GM12878 (cell line): ENCODE results near the gene ZFAND2B. TPM values are rescaled to one million over a fixed set of nuclear protein-coding genes. Genes with fewer than 3 reads are reported as not detected.

Experiments
- ATAC-seq: fragments of 200-7000 bp; cut with Tn5 transposase; 3 replicates; pipeline ENCODE4 v1.9.1; 2020; ENCODE audit warnings: mild to moderate bottlenecking, moderate library complexity
- BruUV-seq: library from RNA; stranded (reverse); fragments of 400-500 nt; replicated peaks from 2 replicates; lab custom pipeline; 2021; lab: Mats Ljungman, UMichigan
- CTCF ChIA-PET: fragments of 300-600 bp; sonication (Branson Sonifier 250); formaldehyde crosslinking; extraction: SDS; loops from one replicate; lab custom pipeline; 2021; ENCODE audit warnings: inconsistent platforms; lab: Yijun Ruan, JAX
- POLR2A ChIA-PET: fragments of 350-600 bp; formaldehyde crosslinking; extraction: SDS; loops from one replicate; lab custom pipeline; 2021; ENCODE audit warnings: inconsistent platforms; lab: Charles Lee
- RAD21 ChIA-PET: fragments of 300-600 bp; sonication (Branson Sonifier 250); formaldehyde crosslinking; loops from one replicate; lab custom pipeline; 2023; ENCODE audit warnings: antibody characterized with exemption; ENCODE audit not compliant: unreplicated experiment; lab: Charles Lee
- SMC1A ChIA-PET: fragments of 300-600 bp; sonication (Branson Sonifier 250); formaldehyde crosslinking; loops from one replicate; lab custom pipeline; 2023; ENCODE audit not compliant: unreplicated experiment, uncharacterized antibody; lab: Charles Lee
- DNase-seq: peaks from one replicate; pipeline ENCODE4 v3.0.0-alpha.2; 2011; ENCODE audit warnings: low read depth, low spot score
- FAIRE-seq: peaks from 3 replicates; lab custom pipeline; 2011; peaks lifted over from hg19 to GRCh38; lab: Jason Lieb, UNC
- H2AFZ ChIP-seq: 2 replicates; pipeline ENCODE4 v1.6.0; 2011; ENCODE audit warnings: low read depth, low read length, control low read depth; ENCODE audit not compliant: control insufficient read depth
- H3K27ac ChIP-seq: 2 replicates; pipeline ENCODE4 v1.5.1; 2011; ENCODE audit warnings: control low read depth; ENCODE audit not compliant: control insufficient read depth, insufficient read depth
- H3K27me3 ChIP-seq, 2 experiments: replicated peaks in 1 of 2; 2 replicates each; pipeline versions ENCODE4 v1.6.0 to v1.6.1; 2011; ENCODE audit warnings: low read length in 1 of 2; ENCODE audit not compliant: control insufficient read depth in 2 of 2, insufficient read depth in 2 of 2
- H3K36me3 ChIP-seq, 2 experiments: 2 replicates each; pipeline ENCODE4 v1.5.1; 2011; ENCODE audit warnings: low read length in 1 of 2; ENCODE audit not compliant: control insufficient read depth in 2 of 2, insufficient read depth in 2 of 2
- H3K4me1 ChIP-seq: 2 replicates; pipeline ENCODE4 v1.6.1; 2011; ENCODE audit warnings: mild to moderate bottlenecking, low read length, moderate library complexity, mixed read lengths; ENCODE audit not compliant: control insufficient read depth, insufficient read depth
- H3K4me2 ChIP-seq: 2 replicates; pipeline ENCODE4 v1.6.0; 2011; ENCODE audit warnings: control low read depth; ENCODE audit not compliant: control insufficient read depth, insufficient read depth
- H3K4me3 ChIP-seq: fragments of 200-600 bp; sonication (generic); 2 replicates; pipeline ENCODE4 v1.5.1; 2016
- H3K79me2 ChIP-seq: 2 replicates; pipeline ENCODE4 v1.6.0; 2011; ENCODE audit warnings: low read length; ENCODE audit not compliant: control insufficient read depth, insufficient read depth
- H3K9ac ChIP-seq: 2 replicates; pipeline ENCODE4 v1.8.0; 2011; ENCODE audit warnings: low read length, control low read depth, mixed read lengths; ENCODE audit not compliant: control insufficient read depth, insufficient read depth
- H3K9me3 ChIP-seq: replicated peaks from 3 replicates; pipeline ENCODE4 v1.5.1; 2011; ENCODE audit warnings: mild to moderate bottlenecking, low read length; ENCODE audit not compliant: control insufficient read depth, insufficient read depth
- H4K20me1 ChIP-seq: 2 replicates; pipeline ENCODE4 v1.6.0; 2011; ENCODE audit not compliant: control insufficient read depth, insufficient read depth
- BCLAF1 ChIP-seq: fragments of 450-650 bp; IDR thresholded peaks from 2 replicates; pipeline ENCODE4 v1.6.1; 2017; ENCODE audit warnings: antibody characterized with exemption, mild to moderate bottlenecking, moderate library complexity
- CEBPZ ChIP-seq: fragments of 150-350 bp; IDR thresholded peaks from 2 replicates; pipeline ENCODE4 v1.6.1; 2016; ENCODE audit warnings: low read depth, low read length
- E2F4 ChIP-seq: IDR thresholded peaks from 2 replicates; pipeline ENCODE4 v1.6.1; 2012; ENCODE audit warnings: low read depth, low read length, improper control_type of control experiment
- ETV6 ChIP-seq, 2 experiments: fragments of 450-650 bp in 1 of 2; IDR thresholded peaks in 1 of 2; conservative IDR thresholded peaks in 1 of 2; 2 replicates each; pipeline ENCODE4 v1.6.1; 2014; ENCODE audit warnings: antibody characterized with exemption in 1 of 2, borderline replicate concordance in 1 of 2, low read depth in 1 of 2, mild to moderate bottlenecking in 1 of 2, moderate library complexity in 1 of 2
- GABPA ChIP-seq: IDR thresholded peaks from 2 replicates; pipeline ENCODE4 v1.6.1; 2014; ENCODE audit warnings: antibody characterized with exemption, low read depth, mild to moderate bottlenecking, inconsistent platforms
- GATAD2B ChIP-seq: fragments of 450-650 bp; conservative IDR thresholded peaks from 2 replicates; pipeline ENCODE4 v1.6.1; 2017; ENCODE audit warnings: low read depth, mild to moderate bottlenecking, moderate library complexity
- MEF2A ChIP-seq: IDR thresholded peaks from 2 replicates; pipeline ENCODE4 v1.6.1; 2011; ENCODE audit warnings: low read depth, mild to moderate bottlenecking, low read length, moderate library complexity; ENCODE audit not compliant: insufficient read depth
- MTA2 ChIP-seq: fragments of 450-650 bp; IDR thresholded peaks from 2 replicates; pipeline ENCODE4 v1.6.1; 2016; ENCODE audit warnings: low read depth, mild to moderate bottlenecking, moderate library complexity
- NFIC ChIP-seq: IDR thresholded peaks from 2 replicates; pipeline ENCODE4 v1.6.1; 2012; ENCODE audit warnings: low read depth, mild to moderate bottlenecking, inconsistent platforms, low read length, moderate library complexity
- NFYB ChIP-seq: IDR thresholded peaks from 2 replicates; pipeline ENCODE4 v1.6.1; 2011; ENCODE audit warnings: low read depth, mild to moderate bottlenecking, low read length, improper control_type of control experiment, moderate library complexity; ENCODE audit not compliant: insufficient read depth
- NR2C2 ChIP-seq: IDR thresholded peaks from 2 replicates; pipeline ENCODE4 v1.6.1; 2011; ENCODE audit warnings: borderline replicate concordance, low read depth; ENCODE audit not compliant: control insufficient read depth, insufficient read length
- SMARCA5 ChIP-seq: fragments of 450-650 bp; IDR thresholded peaks from 2 replicates; pipeline ENCODE4 v1.6.1; 2017; ENCODE audit warnings: mild to moderate bottlenecking
- ZNF217 ChIP-seq: fragments of 450-650 bp; IDR thresholded peaks from 2 replicates; pipeline ENCODE4 v1.6.1; 2017; ENCODE audit warnings: antibody characterized with exemption, mild to moderate bottlenecking
- WGBS: methylation state at CpG from one replicate; pipeline ENCODE4 v1.1.6; 2016; ENCODE audit warnings: low lambda C conversion rate; ENCODE audit not compliant: insufficient replicate concordance, insufficient coverage; ENCODE audit errors: missing lambda C conversion rate; 5-methylcytosine and 5-hydroxymethylcytosine counted together
- in situ Hi-C: fragments of 300-500 bp; cut with MboI; formaldehyde crosslinking; loops from 9 replicates; pipeline ENCODE4 v1.14.3; 2018; ENCODE audit warnings: mixed read lengths
- intact Hi-C: fragments of 100-400 bp; cut with micrococcal nuclease; formaldehyde crosslinking; loops from one replicate; pipeline ENCODE4 v1.14.2; 2022; ENCODE audit not compliant: unreplicated experiment
- polyA plus RNA-seq, 11 experiments: library from polyadenylated mRNA; depleted of rRNA in 4 of 11; unstranded in 6 of 11; stranded (reverse) in 5 of 11; fragments of >200 nt; fragmentation: Nextera tagmentation in 4 of 11; fragmentation: Illumina TruSeq in 1 of 11; extraction: Ambion mirVana in 4 of 11; extraction: Trizol in 1 of 11; gene quantifications; 1 replicate in 1 of 11; 2 replicates in 10 of 11; pipeline versions ENCODE4 v1.2.1 to v1.2.3, GENCODE V29; 2011 to 2016; ENCODE audit warnings: inconsistent platforms in 2 of 11, missing spikeins in 2 of 11, low read depth in 1 of 11
- total RNA-seq, 4 experiments: library from RNA; depleted of rRNA in 3 of 4; stranded (reverse); fragments of >200 nt in 3 of 4; fragmentation: Illumina TruSeq in 1 of 4; extraction: Trizol in 1 of 4; gene quantifications; 2 replicates each; pipeline versions ENCODE4 v1.2.1 to v1.2.3, GENCODE V29; 2013 to 2021

The ZFAND2B gene
- total and polyA plus RNA-seq, 10 of the 15 experiments (the other 5 are each of a cell fraction or from before 2014, with no cell fraction given), result 5.4 to 28.1 (median 22.4) TPM

GRCh38 chr2:219184121-219184520 is 22.5 kb upstream of the ZFAND2B start:
- CTCF ChIA-PET, result interaction anchor here (0.6 to 1.2 kb wide), 4 partner anchors 11 to 182 kb away, joined by 3 to 4 read pairs (median 3); partner anchors contain the start of gene DNAJB2
- Histone ChIP-seq H3K36me3 (peaks cover 6 to 10% of the 10 kb centered on the region in 2 experiments; a peak in 3 of 4 replicates), H3K79me2 (peaks cover 7% of the 10 kb centered on the region), H3K27ac (no peak overlapping the region)
- TF ChIP-seq MTA2 (no peak), CEBPZ (no peak), ETV6 (conservative IDR thresholded peaks at IDR 0.05 in 1 of 2, IDR thresholded peaks at IDR 0.05 in 1 of 2; ENCODE audit: borderline replicate concordance in 1 of 2, low read depth in 1 of 2) (no peak), GATAD2B (no peak), ZNF217 (no peak), NR2C2 (no peak), NFIC (no peak), BCLAF1 (no peak), SMARCA5 (no peak), MEF2A (no peak), E2F4 (no peak), NFYB (no peak), GABPA (no peak)
- TF ChIP-seq, all 136 proteins: peak for 0
- BruUV-seq, result no TSS peak
- ChIA-PET POLR2A (interaction anchor here (0.6 kb wide), 2 partner anchors 21 to 119 kb away, joined by 3 to 4 read pairs; no protein-coding TSS in a partner anchor), RAD21 (no interaction called here), SMC1A (interaction anchor here (0.6 kb wide), 1 partner anchor 207 kb away, joined by 3 read pairs; no protein-coding TSS in a partner anchor)
- H3K4me2 ChIP-seq, result no peak overlapping the region
- DNase-seq (no peak), ATAC-seq (no peak), FAIRE-seq (no peak)
- H3K9ac ChIP-seq, result no peak overlapping the region
- no peaks in the 10 kb centered on the region for H4K20me1 ChIP-seq
- H3K9me3 ChIP-seq, result no peaks in the 10 kb centered on the region
- in situ Hi-C loops (no loop called here), intact Hi-C loops (no loop called here)
- peaks cover 7% of the 10 kb centered on the region for H3K4me1 ChIP-seq
- H2AFZ ChIP-seq, result no peak overlapping the region
- H3K27me3 ChIP-seq, result no peaks in the 10 kb centered on the region
- 100% methylated on average over 2 of the region's 2 CpGs for WGBS
- H3K4me3 ChIP-seq, result no peak overlapping the region
